ENCODE measurements around the gene CEACAM18. TPM values are rescaled to one million over a fixed set of nuclear protein-coding genes. Genes with fewer than 3 reads are reported as not detected.

CEACAM18 gene
- total and polyA plus RNA-seq, 7 experiments from 2014 or later = not detected

- no peaks in the 10 kb centered on the region for H3K4me1 ChIP-seq (ENCODE audit: control insufficient read depth in 2 of 2, insufficient read depth in 2 of 2, low read length in 2 of 2)
- CTCF ChIA-PET = interaction anchor here (1.4 kb wide), 1 partner anchor 8 kb away, joined by 3 read pairs; no protein-coding TSS in a partner anchor
- H3K4me3 Mint-ChIP-seq = no peak overlapping the region
These were observed 2.3 kb downstream of the CEACAM18 start for GRCh38 chr19:51480590-51480989.

DNA sequence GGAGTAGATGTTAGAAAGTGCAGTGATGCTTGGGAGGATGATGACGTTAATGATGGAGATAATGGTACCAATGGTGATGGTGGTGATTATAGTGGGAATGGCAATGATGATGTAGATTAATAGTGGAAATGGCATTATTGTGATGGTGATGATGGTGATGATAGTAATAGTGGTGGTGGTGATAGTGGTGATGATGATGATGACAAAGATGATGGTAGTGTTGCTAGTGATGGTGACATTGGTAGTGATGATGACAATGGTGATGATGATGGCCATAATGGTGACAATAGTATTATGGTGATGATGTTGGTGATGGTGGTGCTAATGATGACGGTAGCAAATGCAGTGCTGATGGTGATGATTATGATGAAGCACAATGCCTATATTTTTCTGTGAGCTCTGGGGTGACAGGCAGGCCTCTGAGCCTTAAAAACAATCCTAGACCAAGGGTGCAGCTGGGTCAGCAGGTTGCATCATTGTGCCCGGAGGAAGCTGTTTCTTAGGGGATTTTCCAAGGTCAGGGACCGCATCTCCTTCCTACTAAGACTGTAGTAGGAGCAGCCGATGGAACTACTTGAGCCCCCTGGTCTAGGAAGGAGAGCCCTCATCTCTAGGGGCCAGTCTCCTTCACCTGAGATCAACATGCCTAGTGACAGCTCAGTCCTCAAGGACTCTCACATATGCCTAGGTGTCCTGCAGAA, 7.8 kb downstream of the CEACAM18 start:
- Mint-ChIP-seq H3K27ac (no peak overlapping the region), H3K27me3 (peaks cover 5 to 39% (median 25%) of the 10 kb centered on the region in 5 donors), H3K4me1 (peaks cover 0 to 2% (median 0%) of the 10 kb centered on the region in 7 donors), H3K4me3 (no peak overlapping the region), H3K36me3 (no peaks in the 10 kb centered on the region), H3K9me3 (peaks cover 0 to 5% (median 0%) of the 10 kb centered on the region in 11 donors)
- intact Hi-C loops (cut with micrococcal nuclease) = no loop called here
- CTCF ChIA-PET = interaction anchor here (1.1 kb wide), 1 partner anchor 13 kb away, joined by 5 read pairs; no protein-coding TSS in a partner anchor
- Histone ChIP-seq H3K4me1 (ENCODE audit: control insufficient read depth in 2 of 2, insufficient read depth in 2 of 2, low read length in 2 of 2) (no peaks in the 10 kb centered on the region), H3K27ac (ENCODE audit: low read depth, low read length) (no peak overlapping the region), H3K36me3 (ENCODE audit: control insufficient read depth in 2 of 3, insufficient read depth in 3 of 3, low read length in 3 of 3) (no peaks in the 10 kb centered on the region), H3K4me3 (ENCODE audit: low read length) (no peak overlapping the region), H3K9me3 (ENCODE audit: control insufficient read depth in 2 of 3, low read length in 3 of 3) (no peaks in the 10 kb centered on the region), H3K27me3 (ENCODE audit: control insufficient read depth in 2 of 2, insufficient read depth in 2 of 2, low read length in 2 of 2) (no peaks in the 10 kb centered on the region)
- no peak for ATAC-seq
- POLR2A ChIA-PET = no interaction called here
- DNase-seq = no peak

More at GRCh38 chr19:51480590-51480989, 2.3 kb downstream of the CEACAM18 start:
- Mint-ChIP-seq H3K27me3 (peaks cover 11 to 53% (median 43%) of the 10 kb centered on the region in 5 donors), H3K9me3 (peaks cover 0 to 3% (median 0%) of the 10 kb centered on the region in 11 donors), H3K4me1 (peaks cover 0 to 5% (median 0%) of the 10 kb centered on the region in 7 donors), H3K36me3 (no peaks in the 10 kb centered on the region), H3K27ac (peak overlapping the region in 1 of 9 donors; percentile 52)
- Histone ChIP-seq H3K36me3 (ENCODE audit: control insufficient read depth in 2 of 3, insufficient read depth in 3 of 3, low read length in 3 of 3) (no peaks in the 10 kb centered on the region), H3K27me3 (ENCODE audit: control insufficient read depth in 2 of 2, insufficient read depth in 2 of 2, low read length in 2 of 2) (no peaks in the 10 kb centered on the region), H3K4me3 (ENCODE audit: low read length) (no peak overlapping the region), H3K9me3 (ENCODE audit: control insufficient read depth in 2 of 3, low read length in 3 of 3) (no peaks in the 10 kb centered on the region), H3K27ac (ENCODE audit: low read depth, low read length) (no peak overlapping the region)
- POLR2A ChIA-PET = no interaction called here
- no peak for DNase-seq
- ATAC-seq = no peak
- intact Hi-C loops (cut with micrococcal nuclease) = no loop called here

GRCh38 chr19:51488491-51488890, 10.2 kb downstream of the CEACAM18 start:
- ATAC-seq (no peak), DNase-seq (no peak)
- ChIA-PET CTCF (no interaction called here), POLR2A (no interaction called here)
- Histone ChIP-seq H3K27me3 (ENCODE audit: control insufficient read depth in 2 of 2, insufficient read depth in 2 of 2, low read length in 2 of 2) (no peaks in the 10 kb centered on the region), H3K36me3 (ENCODE audit: control insufficient read depth in 2 of 3, insufficient read depth in 3 of 3, low read length in 3 of 3) (no peaks in the 10 kb centered on the region), H3K27ac (ENCODE audit: low read depth, low read length) (no peak overlapping the region), H3K9me3 (ENCODE audit: control insufficient read depth in 2 of 3, low read length in 3 of 3) (no peaks in the 10 kb centered on the region), H3K4me3 (ENCODE audit: low read length) (no peak overlapping the region), H3K4me1 (ENCODE audit: control insufficient read depth in 2 of 2, insufficient read depth in 2 of 2, low read length in 2 of 2) (no peaks in the 10 kb centered on the region)
- Mint-ChIP-seq H3K36me3 (peaks cover 0 to 5% (median 0%) of the 10 kb centered on the region in 5 donors), H3K9me3 (peaks cover 0 to 11% (median under 1%) of the 10 kb centered on the region in 11 donors), H3K4me3 (no peak overlapping the region), H3K27me3 (peaks cover 9 to 33% (median 33%) of the 10 kb centered on the region in 5 donors), H3K4me1 (peaks cover 0 to 6% (median 0%) of the 10 kb centered on the region in 7 donors), H3K27ac (no peak overlapping the region)
- intact Hi-C loops (cut with micrococcal nuclease) = no loop called here

DNA sequence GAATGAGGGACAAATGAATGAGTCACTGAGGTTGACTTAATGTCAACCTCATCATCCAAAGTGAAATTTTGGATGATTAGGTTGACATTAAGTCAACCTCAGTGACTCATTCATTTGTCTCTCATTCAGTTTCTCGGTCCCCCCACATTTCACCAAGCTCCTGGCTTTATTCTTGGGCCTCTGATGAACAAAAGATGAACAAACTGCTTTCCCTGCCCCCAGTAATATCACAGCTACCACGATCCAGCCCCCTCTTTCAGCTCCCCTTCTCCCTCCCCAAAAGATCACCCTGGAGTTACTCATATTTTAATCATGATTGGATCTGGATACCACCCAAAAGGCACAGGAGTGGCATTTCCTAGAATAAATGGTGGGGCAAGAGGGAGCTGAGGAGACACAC, 10.8 kb downstream of the CEACAM18 start:
- CTCF ChIA-PET = no interaction called here
- Histone ChIP-seq H3K27me3 (ENCODE audit: control insufficient read depth in 2 of 2, insufficient read depth in 2 of 2, low read length in 2 of 2) (no peaks in the 10 kb centered on the region), H3K36me3 (ENCODE audit: control insufficient read depth in 2 of 3, insufficient read depth in 3 of 3, low read length in 3 of 3) (no peaks in the 10 kb centered on the region), H3K27ac (ENCODE audit: low read depth, low read length) (no peak overlapping the region), H3K4me1 (ENCODE audit: control insufficient read depth in 2 of 2, insufficient read depth in 2 of 2, low read length in 2 of 2) (no peaks in the 10 kb centered on the region), H3K4me3 (ENCODE audit: low read length) (no peak overlapping the region), H3K9me3 (ENCODE audit: control insufficient read depth in 2 of 3, low read length in 3 of 3) (no peaks in the 10 kb centered on the region)
- Mint-ChIP-seq H3K36me3 (peaks cover 0 to 10% (median 0%) of the 10 kb centered on the region in 5 donors), H3K9me3 (peaks cover 0 to 15% (median 4%) of the 10 kb centered on the region in 11 donors), H3K4me1 (peaks cover 0 to 11% (median 0%) of the 10 kb centered on the region in 7 donors), H3K27me3 (peaks cover 11 to 39% (median 37%) of the 10 kb centered on the region in 5 donors), H3K4me3 (no peak overlapping the region), H3K27ac (no peak overlapping the region)
- intact Hi-C loops (cut with micrococcal nuclease) = no loop called here
- DNase-seq = no peak
- POLR2A ChIA-PET = no interaction called here
- ATAC-seq = no peak

- Mint-ChIP-seq H3K27ac (no peak overlapping the region), H3K9me3 (peaks cover 0 to 15% (median 4%) of the 10 kb centered on the region in 11 donors), H3K27me3 (peaks cover 6 to 34% (median 31%) of the 10 kb centered on the region in 5 donors), H3K36me3 (peaks cover 0 to 10% (median 0%) of the 10 kb centered on the region in 5 donors), H3K4me1 (peaks cover 0 to 11% (median 0%) of the 10 kb centered on the region in 7 donors), H3K4me3 (no peak overlapping the region)
- Histone ChIP-seq H3K27me3 (ENCODE audit: control insufficient read depth in 2 of 2, insufficient read depth in 2 of 2, low read length in 2 of 2) (no peaks in the 10 kb centered on the region), H3K9me3 (ENCODE audit: control insufficient read depth in 2 of 3, low read length in 3 of 3) (no peaks in the 10 kb centered on the region), H3K4me1 (ENCODE audit: control insufficient read depth in 2 of 2, insufficient read depth in 2 of 2, low read length in 2 of 2) (no peaks in the 10 kb centered on the region), H3K4me3 (ENCODE audit: low read length) (no peak overlapping the region), H3K36me3 (ENCODE audit: control insufficient read depth in 2 of 3, insufficient read depth in 3 of 3, low read length in 3 of 3) (no peaks in the 10 kb centered on the region), H3K27ac (ENCODE audit: low read depth, low read length) (no peak overlapping the region)
- ChIA-PET CTCF (no interaction called here), POLR2A (no interaction called here)
- no peak for DNase-seq
- intact Hi-C loops (cut with micrococcal nuclease) = no loop called here
- ATAC-seq = no peak
These were observed 12.3 kb downstream of the CEACAM18 start for GRCh38 chr19:51490676-51491075.

GRCh38 chr19:51491586-51491985, 13.2 kb downstream of the CEACAM18 start:
- POLR2A ChIA-PET = no interaction called here
- Mint-ChIP-seq H3K9me3 (peaks cover 0 to 11% (median 0%) of the 10 kb centered on the region in 11 donors), H3K36me3 (peaks cover 0 to 10% (median 0%) of the 10 kb centered on the region in 5 donors), H3K27me3 (peaks cover 6 to 35% (median 26%) of the 10 kb centered on the region in 5 donors), H3K4me3 (no peak overlapping the region), H3K4me1 (peaks cover 0 to 11% (median 0%) of the 10 kb centered on the region in 7 donors), H3K27ac (no peak overlapping the region)
- no peak overlapping the region for H3K4me3 ChIP-seq (ENCODE audit: low read length)
- DNase-seq (no peak), ATAC-seq (no peak)
- CTCF ChIA-PET = no interaction called here
- no peaks in the 10 kb centered on the region for H3K27me3 ChIP-seq (ENCODE audit: control insufficient read depth in 2 of 2, insufficient read depth in 2 of 2, low read length in 2 of 2)
- intact Hi-C loops (cut with micrococcal nuclease) = no loop called here
- no peak overlapping the region for H3K27ac ChIP-seq (ENCODE audit: low read depth, low read length)
- H3K36me3 ChIP-seq (ENCODE audit: control insufficient read depth in 2 of 3, insufficient read depth in 3 of 3, low read length in 3 of 3) = no peaks in the 10 kb centered on the region
- no peaks in the 10 kb centered on the region for H3K9me3 ChIP-seq (ENCODE audit: control insufficient read depth in 2 of 3, low read length in 3 of 3)
- no peaks in the 10 kb centered on the region for H3K4me1 ChIP-seq (ENCODE audit: control insufficient read depth in 2 of 2, insufficient read depth in 2 of 2, low read length in 2 of 2)
